AG10803 (cell line): ENCODE results near the gene OBP2B.
A peak's percentile ranks its signal among the peaks of the same experiment; 100 is the strongest.
"Not testable (repeated sequence)": the region's sequence is repeated elsewhere in the genome, so short reads cannot be mapped to it uniquely, and the experiment has no call there.

Experiments
- DNase-seq: peaks from one replicate; pipeline ENCODE4 v3.0.0; 2010; ENCODE audit warnings: low read depth
- H3K4me3 ChIP-seq: 2 replicates; pipeline ENCODE4 v1.5.1; 2011; ENCODE audit warnings: mild to moderate bottlenecking, low read length, control low read depth
- CTCF ChIP-seq: conservative IDR thresholded peaks from 2 replicates; pipeline ENCODE4 v1.5.1; 2011; ENCODE audit warnings: mild to moderate bottlenecking, low read length, control low read depth, inconsistent platforms

OBP2B gene

GRCh38 chr9:133237035-133237731, 28.1 kb upstream of the OBP2B start:
- no peak for TF ChIP-seq CTCF
- DNase-seq, result peak; percentile 43
- H3K4me3 ChIP-seq, result no peak overlapping the region

- DNase-seq, result not testable (repeated sequence)
These were observed 27.4 kb upstream of the OBP2B start for GRCh38 chr9:133236291-133237034.

GRCh38 chr9:133235549-133236222, 26.6 kb upstream of the OBP2B start:
- TF ChIP-seq CTCF, result no peak
- no peak overlapping the region for H3K4me3 ChIP-seq
- DNase-seq, result no peak

More at GRCh38 chr9:133236291-133237034, 27.4 kb upstream of the OBP2B start:
- H3K4me3 ChIP-seq, result not testable (repeated sequence)

GRCh38 chr9:133234577-133235322, 25.7 kb upstream of the OBP2B start:
- TF ChIP-seq CTCF, result no peak
- no peak for DNase-seq
- no peak overlapping the region for H3K4me3 ChIP-seq

GRCh38 chr9:133233681-133234432, 24.8 kb upstream of the OBP2B start:
- no peak for DNase-seq
- no peak overlapping the region for H3K4me3 ChIP-seq
- TF ChIP-seq CTCF, result no peak

- DNase-seq, H3K4me3 ChIP-seq: not testable (repeated sequence)
These were observed 23.0 kb upstream of the OBP2B start for GRCh38 chr9:133231934-133232568.

- not testable (repeated sequence) for H3K4me3 ChIP-seq, DNase-seq
These were observed 21.5 kb upstream of the OBP2B start for GRCh38 chr9:133230514-133230913.
